Central memory CD8-positive, alpha-beta T cell (primary cell): Measurements from ENCODE around the gene ARID4A.
A peak's percentile ranks its signal among the peaks of the same experiment; 100 is the strongest.
"Not testable (repeated sequence)": the region's sequence is repeated elsewhere in the genome, so short reads cannot be mapped to it uniquely, and the experiment has no call there.

Source experiments
- ATAC-seq: fragments of 150-1000 bp; cut with Tn5 transposase; replicated peaks from 2 replicates; pipeline ENCODE4 v1.10.0; 2022; ENCODE audit warnings: mild to moderate bottlenecking, moderate FRiP score, moderate number of reproducible peaks; ENCODE audit not compliant: poor library complexity, severe bottlenecking; ENCODE audit errors: extremely low read depth
- DNase-seq, 2 donors: peaks; one replicate each; pipeline ENCODE4 v3.0.0; 2021; ENCODE audit warnings: low spot score in 2 of 2
- H3K27ac Mint-ChIP-seq: one replicate; pipeline ENCODE4 v1.8.0; 2022; ENCODE audit warnings: low read depth, mild to moderate bottlenecking, moderate library complexity, mixed read lengths
- H3K27me3 Mint-ChIP-seq: one replicate; pipeline ENCODE4 v1.8.0; 2022; ENCODE audit warnings: mixed read lengths
- H3K36me3 Mint-ChIP-seq: one replicate; pipeline ENCODE4 v1.8.0; 2022; ENCODE audit warnings: mild to moderate bottlenecking, moderate library complexity, mixed read lengths; ENCODE audit not compliant: insufficient read depth
- H3K4me1 Mint-ChIP-seq: one replicate; pipeline ENCODE4 v1.8.0; 2022; ENCODE audit warnings: mixed read lengths
- H3K4me3 Mint-ChIP-seq: one replicate; pipeline ENCODE4 v1.8.0; 2022; ENCODE audit warnings: mild to moderate bottlenecking, moderate library complexity, mixed read lengths
- H3K9me3 Mint-ChIP-seq: one replicate; pipeline ENCODE4 v1.8.0; 2022; ENCODE audit warnings: mixed read lengths

The ARID4A gene

GRCh38 chr14:58341152-58341748 is 42.9 kb downstream of the ARID4A start:
- peaks cover 10% of the 10 kb centered on the region for H3K4me1 Mint-ChIP-seq
- no peak overlapping the region for H3K4me3 Mint-ChIP-seq
- DNase-seq (no peak), ATAC-seq (no peak)
- H3K9me3 Mint-ChIP-seq = no peaks in the 10 kb centered on the region
- H3K36me3 Mint-ChIP-seq = peaks cover 41% of the 10 kb centered on the region
- peak overlapping the region; percentile 9 for H3K27ac Mint-ChIP-seq
- no peaks in the 10 kb centered on the region for H3K27me3 Mint-ChIP-seq

- not testable (repeated sequence) for H3K4me3 Mint-ChIP-seq
These were observed 45.2 kb downstream of the ARID4A start for GRCh38 chr14:58343535-58343934.

GRCh38 chr14:58353516-58354299 is 55.4 kb downstream of the ARID4A start:
- H3K4me1 Mint-ChIP-seq = peaks cover 34% of the 10 kb centered on the region
- peak overlapping the region; percentile 86 for H3K27ac Mint-ChIP-seq
- no peaks in the 10 kb centered on the region for H3K9me3 Mint-ChIP-seq
- no peak for ATAC-seq
- peaks cover 49% of the 10 kb centered on the region for H3K36me3 Mint-ChIP-seq
- H3K27me3 Mint-ChIP-seq = no peaks in the 10 kb centered on the region
- no peak for DNase-seq
- H3K4me3 Mint-ChIP-seq = peak overlapping the region; percentile 62

More at GRCh38 chr14:58343535-58343934, 45.2 kb downstream of the ARID4A start:
- H3K36me3 Mint-ChIP-seq = peaks cover 54% of the 10 kb centered on the region
- H3K27me3 Mint-ChIP-seq, ATAC-seq, DNase-seq, H3K27ac Mint-ChIP-seq, H3K9me3 Mint-ChIP-seq, H3K4me1 Mint-ChIP-seq: not testable (repeated sequence)

- H3K4me1 Mint-ChIP-seq = peaks cover 34% of the 10 kb centered on the region
- no peak for ATAC-seq
- H3K9me3 Mint-ChIP-seq = no peaks in the 10 kb centered on the region
- peaks cover 45% of the 10 kb centered on the region for H3K36me3 Mint-ChIP-seq
- DNase-seq = no peak
- H3K27me3 Mint-ChIP-seq = no peaks in the 10 kb centered on the region
- H3K27ac Mint-ChIP-seq = peak overlapping the region; percentile 86
- H3K4me3 Mint-ChIP-seq = peak overlapping the region; percentile 34
These were observed 56.5 kb downstream of the ARID4A start for GRCh38 chr14:58354808-58355207.

GRCh38 chr14:58356268-58356667 is 57.9 kb downstream of the ARID4A start:
- H3K27ac Mint-ChIP-seq = no peak overlapping the region
- H3K4me3 Mint-ChIP-seq = no peak overlapping the region
- H3K36me3 Mint-ChIP-seq = peaks cover 44% of the 10 kb centered on the region
- H3K27me3 Mint-ChIP-seq = no peaks in the 10 kb centered on the region
- DNase-seq (no peak), ATAC-seq (no peak)
- no peaks in the 10 kb centered on the region for H3K9me3 Mint-ChIP-seq
- H3K4me1 Mint-ChIP-seq = peaks cover 28% of the 10 kb centered on the region

- DNase-seq, H3K4me1 Mint-ChIP-seq, H3K4me3 Mint-ChIP-seq, H3K27ac Mint-ChIP-seq, H3K9me3 Mint-ChIP-seq, ATAC-seq, H3K27me3 Mint-ChIP-seq: not testable (repeated sequence)
- peaks cover 44% of the 10 kb centered on the region for H3K36me3 Mint-ChIP-seq
These were observed 63.9 kb downstream of the ARID4A start for GRCh38 chr14:58362272-58362671.

GRCh38 chr14:58362798-58363412 is 64.5 kb downstream of the ARID4A start:
- Mint-ChIP-seq H3K4me1 (no peaks in the 10 kb centered on the region), H3K27ac (no peak overlapping the region), H3K4me3 (no peak overlapping the region), H3K27me3 (no peaks in the 10 kb centered on the region), H3K36me3 (peaks cover 43% of the 10 kb centered on the region), H3K9me3 (no peaks in the 10 kb centered on the region)
- no peak for DNase-seq
- ATAC-seq = no peak

GRCh38 chr14:58364316-58364715 is 66.0 kb downstream of the ARID4A start:
- DNase-seq (no peak), ATAC-seq (no peak)
- Mint-ChIP-seq H3K9me3 (no peaks in the 10 kb centered on the region), H3K4me3 (no peak overlapping the region), H3K27ac (peak overlapping the region; percentile 4), H3K27me3 (no peaks in the 10 kb centered on the region), H3K4me1 (no peaks in the 10 kb centered on the region), H3K36me3 (peaks cover 49% of the 10 kb centered on the region)

- Mint-ChIP-seq H3K9me3 (no peaks in the 10 kb centered on the region), H3K27me3 (no peaks in the 10 kb centered on the region), H3K4me3 (no peak overlapping the region), H3K4me1 (no peaks in the 10 kb centered on the region), H3K27ac (no peak overlapping the region), H3K36me3 (peaks cover 38% of the 10 kb centered on the region)
- ATAC-seq (no peak), DNase-seq (no peak)
These were observed 68.9 kb downstream of the ARID4A start for GRCh38 chr14:58367296-58367695.

GRCh38 chr14:58368956-58369355 is 70.6 kb downstream of the ARID4A start:
- Mint-ChIP-seq H3K4me3 (no peak overlapping the region), H3K27ac (peak overlapping the region; percentile 35), H3K36me3 (peaks cover 44% of the 10 kb centered on the region), H3K27me3 (no peaks in the 10 kb centered on the region), H3K4me1 (no peaks in the 10 kb centered on the region), H3K9me3 (no peaks in the 10 kb centered on the region)
- no peak for ATAC-seq
- no peak for DNase-seq

GRCh38 chr14:58376791-58377190 is 78.4 kb downstream of the ARID4A start:
- Mint-ChIP-seq H3K4me1 (peaks cover 13% of the 10 kb centered on the region), H3K27me3 (no peaks in the 10 kb centered on the region), H3K27ac (no peak overlapping the region), H3K36me3 (peaks cover 32% of the 10 kb centered on the region), H3K4me3 (no peak overlapping the region), H3K9me3 (no peaks in the 10 kb centered on the region)
- DNase-seq (no peak), ATAC-seq (no peak)

GRCh38 chr14:58390830-58391229 is 92.5 kb downstream of the ARID4A start:
- Mint-ChIP-seq H3K4me3 (no peak overlapping the region), H3K36me3 (peaks cover 3% of the 10 kb centered on the region), H3K9me3 (no peaks in the 10 kb centered on the region), H3K27me3 (no peaks in the 10 kb centered on the region), H3K27ac (no peak overlapping the region), H3K4me1 (peaks cover 5% of the 10 kb centered on the region)
- ATAC-seq (no peak), DNase-seq (no peak)

GRCh38 chr14:58395562-58395811 is 97.1 kb downstream of the ARID4A start:
- Mint-ChIP-seq H3K36me3 (peaks cover 2% of the 10 kb centered on the region), H3K4me1 (peaks cover 17% of the 10 kb centered on the region), H3K27me3 (no peaks in the 10 kb centered on the region), H3K4me3 (peak overlapping the region; percentile 82), H3K27ac (peak overlapping the region; percentile 44), H3K9me3 (no peaks in the 10 kb centered on the region)
- ATAC-seq (no peak), DNase-seq (no peak)
